HCT116 (cell line): ENCODE data around the gene CA12.

Experiments used
- EZH2 ChIP-seq: fragments of 200-600 bp; sonication (generic); IDR thresholded peaks from 2 replicates; pipeline ENCODE4 v1.6.1; 2017; ENCODE audit warnings: antibody characterized with exemption, mixed run types
- EZH2phosphoT487 ChIP-seq: fragments of 200-600 bp; IDR thresholded peaks from 2 replicates; pipeline ENCODE4 v1.6.1; 2018; ENCODE audit warnings: antibody characterized with exemption, borderline replicate concordance
- POLR2AphosphoS5 ChIP-seq: IDR thresholded peaks from 2 replicates; pipeline ENCODE4 v1.6.1; 2011; ENCODE audit warnings: mild to moderate bottlenecking, low read depth, low read length, moderate library complexity
- TF ChIP-seq, protein P1 (sequence below), 3 experiments: fragments of 200-600 bp in 1 of 3; sonication (generic) in 1 of 3; IDR thresholded peaks in 2 of 3; conservative IDR thresholded peaks in 1 of 3; 2 replicates each; pipeline ENCODE4 v1.5.1; 2012 to 2017; ENCODE audit warnings: low read depth in 2 of 3, low read length in 2 of 3, antibody characterized with exemption in 1 of 3, borderline replicate concordance in 1 of 3, control low read depth in 1 of 3, mild to moderate bottlenecking in 1 of 3, mixed read lengths in 1 of 3, mixed run types in 1 of 3, moderate library complexity in 1 of 3; ENCODE audit not compliant: insufficient read depth in 1 of 3

DNA sequence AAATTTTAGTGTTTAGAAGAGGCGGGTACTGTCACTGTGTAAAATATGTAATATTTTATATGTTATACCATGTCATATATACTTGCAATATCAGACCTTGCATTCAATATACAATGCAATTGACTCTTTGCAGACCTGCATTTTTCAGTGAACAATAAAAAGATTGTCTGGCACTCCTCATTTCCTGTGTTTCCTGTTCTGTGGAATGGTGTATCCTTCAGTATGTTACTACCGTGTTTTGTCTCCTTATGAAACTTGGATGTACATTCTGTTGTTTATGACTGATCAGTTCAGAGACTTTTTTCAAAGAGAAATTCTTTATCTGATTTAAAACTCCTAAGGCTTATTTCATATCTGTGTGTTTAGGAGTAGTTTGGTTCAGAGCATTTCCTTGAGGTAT lies 72.7 kb downstream of the CA12 start:
- TF ChIP-seq, protein P1, sequence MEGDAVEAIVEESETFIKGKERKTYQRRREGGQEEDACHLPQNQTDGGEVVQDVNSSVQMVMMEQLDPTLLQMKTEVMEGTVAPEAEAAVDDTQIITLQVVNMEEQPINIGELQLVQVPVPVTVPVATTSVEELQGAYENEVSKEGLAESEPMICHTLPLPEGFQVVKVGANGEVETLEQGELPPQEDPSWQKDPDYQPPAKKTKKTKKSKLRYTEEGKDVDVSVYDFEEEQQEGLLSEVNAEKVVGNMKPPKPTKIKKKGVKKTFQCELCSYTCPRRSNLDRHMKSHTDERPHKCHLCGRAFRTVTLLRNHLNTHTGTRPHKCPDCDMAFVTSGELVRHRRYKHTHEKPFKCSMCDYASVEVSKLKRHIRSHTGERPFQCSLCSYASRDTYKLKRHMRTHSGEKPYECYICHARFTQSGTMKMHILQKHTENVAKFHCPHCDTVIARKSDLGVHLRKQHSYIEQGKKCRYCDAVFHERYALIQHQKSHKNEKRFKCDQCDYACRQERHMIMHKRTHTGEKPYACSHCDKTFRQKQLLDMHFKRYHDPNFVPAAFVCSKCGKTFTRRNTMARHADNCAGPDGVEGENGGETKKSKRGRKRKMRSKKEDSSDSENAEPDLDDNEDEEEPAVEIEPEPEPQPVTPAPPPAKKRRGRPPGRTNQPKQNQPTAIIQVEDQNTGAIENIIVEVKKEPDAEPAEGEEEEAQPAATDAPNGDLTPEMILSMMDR (IDR thresholded peaks at IDR 0.05 in 2 of 3, conservative IDR thresholded peaks at IDR 0.05 in 1 of 3; ENCODE audit: borderline replicate concordance in 1 of 3, insufficient read depth in 1 of 3, low read depth in 2 of 3, low read length in 2 of 3) = no peak
- TF ChIP-seq POLR2AphosphoS5 (no peak), EZH2phosphoT487 (no peak), EZH2 (no peak)
